ENCODE results near the gene KCNMA1.

Gene KCNMA1

GRCh38 chr10:76974017-76974691 lies 663.5 kb downstream of the KCNMA1 start:
- no peak for DNase-seq (ENCODE audit: low read depth)

DNA sequence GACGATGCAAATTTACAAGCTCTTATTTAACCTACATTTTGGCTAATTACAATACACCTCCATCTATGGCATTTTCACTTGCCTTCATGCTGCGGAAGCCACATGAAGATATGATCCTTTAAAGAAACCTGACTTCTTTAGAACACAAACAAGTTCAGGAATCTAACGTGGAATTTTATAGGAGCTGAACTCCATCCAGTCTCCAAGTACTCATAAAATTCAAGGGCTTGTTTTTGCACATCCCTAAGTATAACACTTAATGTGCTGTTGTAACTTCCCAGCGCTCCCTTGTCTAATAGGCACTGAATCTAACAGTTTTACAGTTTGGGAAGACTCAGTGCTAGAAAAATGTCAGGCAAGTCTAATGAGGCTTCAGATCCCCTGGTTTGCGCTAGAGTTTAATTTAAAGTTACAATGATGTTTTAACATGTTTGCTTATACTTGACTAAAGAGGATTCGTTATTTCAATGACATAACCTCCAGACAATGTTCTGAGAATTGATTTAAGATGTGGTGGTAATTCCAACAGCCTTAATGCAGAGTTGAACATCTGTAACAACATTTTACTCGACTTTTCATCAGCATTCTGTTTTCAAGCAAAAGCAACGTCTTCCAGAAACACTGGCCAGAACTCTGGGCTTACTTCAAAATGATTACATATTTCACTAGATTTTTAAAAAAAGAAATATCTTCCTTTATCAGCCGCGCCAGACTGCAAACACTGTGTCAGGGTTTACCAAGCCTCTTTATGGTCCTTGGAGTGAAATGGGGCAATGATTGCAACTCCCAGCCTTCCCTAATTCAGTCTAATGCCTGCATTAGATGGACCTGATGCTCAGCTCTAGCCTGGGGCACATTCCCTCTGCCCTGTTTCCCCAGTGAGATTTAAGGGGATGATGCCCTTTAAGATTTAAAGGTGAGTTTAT lies 664.3 kb downstream of the KCNMA1 start:
- no peak for DNase-seq (ENCODE audit: low read depth)

- no peak for DNase-seq (ENCODE audit: low read depth)
Measured at GRCh38 chr10:76972541-76972940, 665.1 kb downstream of the KCNMA1 start.

DNA sequence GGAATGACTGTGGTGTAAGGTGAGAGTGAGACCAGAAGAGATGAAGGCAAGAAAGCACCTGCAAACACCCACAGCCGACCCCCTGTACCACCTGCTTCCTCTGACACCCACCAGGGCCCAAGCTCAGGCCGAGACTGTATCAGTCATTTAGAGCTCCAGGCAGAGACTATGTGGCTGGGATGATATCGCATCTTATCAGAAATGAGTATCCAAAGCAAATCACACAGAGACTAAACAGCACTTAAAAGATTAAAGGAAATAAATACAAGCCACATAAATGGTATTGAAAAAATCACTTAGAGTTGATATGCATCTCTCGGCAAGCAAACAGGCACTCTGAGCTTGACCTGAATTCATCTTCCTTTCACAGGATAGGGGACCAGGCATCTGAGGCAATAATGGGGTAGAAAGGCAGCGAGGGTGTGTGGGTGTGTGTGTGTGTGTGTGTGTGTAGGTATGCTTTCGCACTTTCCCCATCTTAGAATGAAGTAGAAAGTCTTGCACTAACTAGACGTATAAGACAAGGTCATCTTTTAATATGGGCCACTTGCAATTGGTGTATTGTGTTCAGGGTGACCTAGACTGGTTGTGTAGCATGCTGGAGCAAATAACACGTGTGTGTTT lies 665.9 kb downstream of the KCNMA1 start:
- DNase-seq (ENCODE audit: low read depth): no peak

DNA sequence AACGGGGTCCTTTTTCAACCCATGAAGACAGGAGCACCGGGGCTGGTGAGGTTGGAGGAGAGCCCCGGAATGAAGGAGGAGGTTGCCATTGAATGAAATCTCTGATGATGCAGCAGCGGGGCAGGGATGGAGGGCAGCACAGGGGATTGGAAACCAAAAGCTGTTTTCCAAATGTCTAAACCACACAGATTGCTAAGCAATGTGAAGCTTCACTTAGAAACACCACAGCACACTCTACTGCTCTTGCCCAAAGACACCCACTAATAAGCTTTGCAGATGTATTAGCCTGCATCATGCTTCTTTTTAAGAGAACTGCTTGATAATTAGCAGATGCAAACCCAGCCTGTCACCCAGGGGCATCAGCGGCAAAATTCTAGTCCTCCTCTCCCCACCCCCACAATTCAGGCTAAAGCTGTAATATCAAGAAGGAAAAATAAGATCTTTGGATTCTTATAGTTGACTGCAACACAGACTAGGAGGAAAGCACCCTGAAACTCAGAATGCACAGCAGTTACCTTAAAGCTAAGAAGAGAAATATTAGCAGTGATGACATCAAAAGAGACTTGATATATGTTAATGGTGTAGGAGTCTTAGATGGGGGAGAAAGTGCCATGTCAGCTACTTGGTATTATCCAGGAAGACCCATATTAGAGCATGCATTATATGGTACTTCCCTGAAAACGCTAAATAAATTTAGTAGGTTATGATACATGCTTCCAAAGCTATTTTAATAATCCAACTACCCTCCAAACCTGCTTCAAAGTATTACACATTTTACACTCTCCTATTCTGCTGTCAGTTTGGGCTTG lies 666.7 kb downstream of the KCNMA1 start:
- DNase-seq (ENCODE audit: low read depth): no peak

DNA sequence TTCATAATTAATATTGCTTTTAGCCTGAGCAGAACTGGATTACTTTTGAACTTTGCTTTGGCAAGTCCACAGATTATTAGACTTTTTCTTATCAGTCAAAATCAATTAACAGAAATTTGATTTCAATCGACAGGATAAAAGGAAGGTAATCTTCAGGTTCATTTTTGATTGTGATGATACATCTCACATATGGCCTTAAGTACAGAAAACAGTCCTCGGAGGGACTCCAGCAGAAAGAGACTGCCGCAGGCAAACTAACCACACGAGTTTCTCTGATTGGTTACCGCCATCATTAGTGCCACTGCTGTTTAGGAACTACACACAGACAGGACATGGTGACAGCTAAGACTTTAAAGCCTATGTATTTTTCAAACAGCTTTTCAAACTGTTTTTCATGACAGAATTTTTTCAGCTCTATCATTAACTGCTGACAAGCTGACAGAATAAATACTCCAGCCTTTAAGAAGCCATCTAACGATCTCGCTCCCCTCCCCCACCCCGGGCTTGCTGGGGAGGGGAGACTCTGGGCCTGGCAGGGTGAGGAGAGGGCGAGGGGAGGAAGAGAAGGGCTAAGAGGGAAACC lies 668.2 kb downstream of the KCNMA1 start:
- no peak for DNase-seq (ENCODE audit: low read depth)

GRCh38 chr10:76968483-76968882 lies 669.1 kb downstream of the KCNMA1 start:
- DNase-seq (ENCODE audit: low read depth): no peak

- no peak for DNase-seq (ENCODE audit: low read depth)
Measured at GRCh38 chr10:76962851-76963250, 674.8 kb downstream of the KCNMA1 start.

DNA sequence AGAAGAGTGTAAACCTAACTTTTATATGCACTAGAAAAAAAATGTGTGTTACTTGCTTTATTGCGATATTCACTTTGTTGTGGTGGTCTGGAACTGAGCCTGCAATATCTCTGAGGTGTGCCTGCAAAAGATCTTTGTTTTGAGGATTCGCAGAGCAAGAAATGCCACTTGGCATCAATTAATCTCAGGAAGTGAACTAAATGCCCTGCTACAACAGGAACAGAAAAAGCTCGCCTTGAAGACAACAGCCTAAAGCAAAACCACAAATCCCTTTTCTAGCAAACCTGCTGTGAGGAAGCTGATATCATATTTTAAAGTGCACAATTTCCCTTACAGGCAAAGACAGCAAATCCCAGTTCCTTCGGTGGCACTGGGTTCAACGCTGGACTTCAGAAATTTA lies 675.8 kb downstream of the KCNMA1 start:
- DNase-seq (ENCODE audit: low read depth): no peak

GRCh38 chr10:76959111-76959510 lies 678.5 kb downstream of the KCNMA1 start:
- DNase-seq (ENCODE audit: low read depth): no peak

DNA sequence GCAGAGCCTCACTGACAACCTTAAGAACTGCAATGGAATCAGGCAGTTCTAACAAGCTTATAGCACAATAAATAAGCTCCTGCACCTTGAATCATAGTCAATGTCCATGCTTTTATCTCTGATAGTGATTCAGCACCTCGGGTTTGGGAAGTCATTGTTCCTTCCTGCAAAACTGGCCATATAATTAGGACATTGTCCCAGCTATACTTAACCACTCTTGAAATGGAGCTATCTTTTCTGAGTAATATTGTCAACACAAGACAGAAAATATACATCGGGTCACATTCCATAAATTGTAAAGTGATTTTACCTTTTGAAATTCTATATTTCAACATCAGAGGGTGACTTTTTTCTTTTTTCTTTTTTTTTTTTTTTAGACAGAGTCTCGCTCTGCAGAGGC lies 682.8 kb downstream of the KCNMA1 start:
- DNase-seq (ENCODE audit: low read depth): no peak

- no peak for DNase-seq (ENCODE audit: low read depth)
Measured at GRCh38 chr10:76950354-76950753, 687.3 kb downstream of the KCNMA1 start.

DNA sequence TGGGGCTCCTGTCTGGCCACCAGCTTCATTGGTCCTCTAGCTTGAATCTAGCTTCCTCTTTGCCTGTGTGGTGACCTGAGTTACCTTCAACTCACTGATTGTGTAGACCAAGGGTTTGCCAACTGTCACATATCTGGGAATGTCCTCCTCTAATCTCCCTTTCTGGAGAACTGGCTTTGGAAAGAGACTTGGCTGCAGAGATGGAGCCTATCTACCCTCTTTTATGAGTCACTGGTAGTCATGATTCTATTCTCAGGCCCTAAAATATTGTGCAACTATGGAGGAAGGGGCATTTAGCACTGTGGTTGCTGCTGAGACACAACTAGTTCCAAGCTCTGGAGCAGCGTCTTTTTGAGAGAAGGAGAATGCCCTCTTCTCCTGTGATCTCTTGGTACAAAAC lies 691.3 kb downstream of the KCNMA1 start:
- DNase-seq (ENCODE audit: low read depth): no peak

GRCh38 chr10:76945166-76945565 lies 692.4 kb downstream of the KCNMA1 start:
- no peak for DNase-seq (ENCODE audit: low read depth)

GRCh38 chr10:76944640-76945039 lies 693.0 kb downstream of the KCNMA1 start:
- no peak for DNase-seq (ENCODE audit: low read depth)

- no peak for DNase-seq (ENCODE audit: low read depth)
Measured at GRCh38 chr10:76942628-76943416, 694.8 kb downstream of the KCNMA1 start.

- DNase-seq (ENCODE audit: low read depth): no peak
Measured at GRCh38 chr10:76939933-76940468, 697.6 kb downstream of the KCNMA1 start.

GRCh38 chr10:76937181-76937600 lies 700.4 kb downstream of the KCNMA1 start:
- DNase-seq (ENCODE audit: low read depth): no peak

DNA sequence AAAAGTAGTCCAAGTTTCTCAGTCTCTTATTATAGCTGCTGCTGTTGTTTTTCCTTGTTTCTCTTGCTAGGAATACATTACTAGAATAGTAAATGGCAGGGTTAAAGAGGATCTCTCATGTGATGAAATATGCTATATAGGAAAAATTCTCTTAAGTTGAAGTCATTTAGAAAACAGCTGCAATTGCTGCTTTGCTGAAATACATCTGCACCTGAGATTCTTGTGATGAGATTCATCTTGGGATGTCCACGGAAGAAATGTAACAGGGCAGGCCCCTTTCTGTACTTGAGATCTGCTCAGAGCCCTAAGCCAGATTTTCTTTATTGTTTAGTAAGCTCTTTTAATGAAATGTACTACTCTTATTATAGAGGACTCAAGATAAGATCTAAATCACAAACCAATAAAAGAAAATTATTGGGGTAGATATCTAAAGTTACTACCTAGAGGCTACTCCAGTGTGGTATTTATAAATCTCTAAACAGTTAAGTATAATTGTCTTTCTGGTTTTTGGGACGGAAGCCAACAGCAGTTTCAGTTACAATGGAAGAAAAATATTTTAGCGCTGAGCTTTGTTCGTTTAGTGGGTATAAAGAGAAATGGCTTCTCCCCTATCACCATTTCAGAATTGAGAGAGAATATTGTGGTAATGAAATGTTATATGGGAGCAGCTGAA lies 701.5 kb downstream of the KCNMA1 start:
- no peak for DNase-seq (ENCODE audit: low read depth)

DNA sequence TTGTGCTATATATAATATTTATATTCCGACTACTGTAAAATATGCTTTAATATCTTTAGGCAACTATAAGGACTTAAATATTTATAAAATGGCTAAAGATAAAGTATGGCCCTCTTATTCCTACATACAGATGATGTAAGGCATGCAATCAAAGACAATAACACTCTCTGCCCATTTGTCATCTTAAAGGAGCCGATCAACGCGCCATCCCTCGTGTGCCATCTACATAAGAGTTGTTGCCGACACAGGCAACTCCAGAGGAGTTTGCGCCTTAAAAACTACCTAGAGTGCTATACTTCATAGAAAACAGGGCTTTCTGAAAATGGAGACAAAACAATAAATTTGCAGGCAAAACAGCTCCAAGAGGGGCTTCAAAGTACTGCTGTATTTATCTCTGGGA lies 709.0 kb downstream of the KCNMA1 start:
- no peak for DNase-seq (ENCODE audit: low read depth)

Measured in CMK (cell line).